Activated T-helper 2 cell treated with anti-CD3 and anti-CD28 coated beads, Interferon-gamma antibody, Interleukin-2, Interleukin-4, amounts not matched to agents 10 μg/mL and 5 μg/mL and 100 μg/mL, durations not matched to agents 14 hours and 24 hours and 36 hours (primary cell): ENCODE results near the gene CHST9. TPM values are rescaled to one million over a fixed set of nuclear protein-coding genes. Genes with fewer than 3 reads are reported as not detected.
"Not testable (repeated sequence)": the region's sequence is repeated elsewhere in the genome, so short reads cannot be mapped to it uniquely, and the experiment has no call there.

Experiments
- DNase-seq: peaks from one replicate; pipeline ENCODE4 v3.0.0; 2021; ENCODE audit warnings: low spot score
- H3K27ac Mint-ChIP-seq: one replicate; pipeline ENCODE4 v1.8.0; 2021; ENCODE audit warnings: mixed read lengths
- H3K27me3 Mint-ChIP-seq: one replicate; pipeline ENCODE4 v1.8.0; 2021; ENCODE audit warnings: low read depth, mixed read lengths
- H3K36me3 Mint-ChIP-seq: one replicate; pipeline ENCODE4 v1.8.0; 2021; ENCODE audit warnings: low read depth, mixed read lengths
- H3K4me1 Mint-ChIP-seq: one replicate; pipeline ENCODE4 v1.8.0; 2021; ENCODE audit warnings: low read depth, mixed read lengths
- H3K4me3 Mint-ChIP-seq: one replicate; pipeline ENCODE4 v1.8.0; 2021; ENCODE audit warnings: low read depth, mild to moderate bottlenecking, moderate library complexity, mixed read lengths
- H3K9me3 Mint-ChIP-seq: one replicate; pipeline ENCODE4 v1.8.0; 2021; ENCODE audit warnings: mixed read lengths
- intact Hi-C: fragments of 100-400 bp; cut with micrococcal nuclease; formaldehyde crosslinking; loops from one replicate; pipeline ENCODE4 v1.15.1; 2023
- total RNA-seq: library from RNA; stranded (reverse); gene quantifications from 2 replicates; pipeline ENCODE4 v1.2.3, GENCODE V29; 2022

Gene CHST9
- total RNA-seq, 1 donor from 2014 or later: not detected

DNA sequence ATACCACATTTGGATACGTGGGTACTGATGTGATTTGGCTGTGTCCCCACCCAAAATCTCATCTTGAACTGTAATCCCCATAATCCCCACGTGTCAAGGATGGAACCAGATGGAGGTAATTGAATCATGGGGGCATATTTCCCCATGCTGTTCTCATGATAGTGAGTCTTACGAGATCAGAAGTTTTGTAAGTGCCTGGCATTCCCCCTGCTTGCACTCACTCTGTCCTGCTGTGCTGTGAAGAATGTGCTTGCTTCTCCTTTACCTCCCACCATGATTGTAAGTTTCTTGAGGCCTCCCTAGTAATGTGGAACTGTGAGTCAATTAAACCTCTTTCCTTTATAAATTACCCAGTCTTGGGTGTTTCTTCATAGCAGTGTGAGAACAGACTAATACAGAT lies 70.3 kb downstream of the CHST9 start:
- Mint-ChIP-seq H3K4me3 (no peak overlapping the region), H3K27me3 (no peaks in the 10 kb centered on the region), H3K36me3 (no peaks in the 10 kb centered on the region), H3K9me3 (peaks cover 20% of the 10 kb centered on the region), H3K4me1 (no peaks in the 10 kb centered on the region), H3K27ac (no peak overlapping the region)
- DNase-seq: no peak
- intact Hi-C loops: no loop called here

DNA sequence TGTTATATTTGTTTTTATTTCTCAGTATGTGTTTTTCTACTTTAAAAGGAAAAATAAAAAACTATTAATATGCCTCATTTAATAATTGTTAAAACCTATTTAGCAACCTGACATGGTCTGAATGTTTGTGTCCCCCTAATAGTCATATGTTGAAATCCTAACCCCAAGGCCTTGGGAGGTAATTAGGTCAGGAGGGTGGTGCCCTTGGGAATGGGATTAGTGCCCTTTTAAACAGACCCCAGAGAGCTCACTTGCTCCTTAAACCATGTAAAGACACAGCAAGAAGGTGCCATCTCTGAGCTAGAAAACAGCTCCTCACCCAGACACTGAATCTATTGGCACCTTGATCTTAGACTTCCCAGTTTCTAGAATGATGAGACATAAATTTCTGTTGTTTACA lies 71.8 kb downstream of the CHST9 start:
- Mint-ChIP-seq H3K9me3 (peaks cover 19% of the 10 kb centered on the region), H3K4me3 (no peak overlapping the region), H3K27me3 (no peaks in the 10 kb centered on the region), H3K27ac (no peak overlapping the region), H3K36me3 (no peaks in the 10 kb centered on the region), H3K4me1 (no peaks in the 10 kb centered on the region)
- DNase-seq: no peak
- intact Hi-C loops: no loop called here

DNA sequence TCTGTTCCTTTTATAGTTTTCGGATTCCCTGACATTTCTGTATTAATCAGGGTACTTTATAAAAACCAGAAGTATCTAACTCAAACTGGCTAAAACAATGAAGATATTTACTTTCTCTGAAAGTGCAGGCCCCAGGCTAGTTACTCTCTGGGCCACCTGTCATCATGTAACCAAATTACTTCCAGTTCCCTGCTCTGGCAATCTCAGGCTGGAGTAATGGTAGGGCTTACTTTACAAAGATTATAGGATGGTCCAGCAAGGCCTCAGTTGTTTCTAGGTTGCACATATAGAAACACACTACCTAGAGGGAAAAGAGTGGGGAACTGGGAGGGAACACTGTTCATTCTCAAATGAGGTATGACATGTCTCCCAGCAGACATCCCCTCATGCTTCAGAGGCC lies 74.8 kb downstream of the CHST9 start:
- no peaks in the 10 kb centered on the region for H3K27me3 Mint-ChIP-seq
- peaks cover 15% of the 10 kb centered on the region for H3K9me3 Mint-ChIP-seq
- intact Hi-C loops: no loop called here
- no peaks in the 10 kb centered on the region for H3K4me1 Mint-ChIP-seq
- no peaks in the 10 kb centered on the region for H3K36me3 Mint-ChIP-seq
- DNase-seq: no peak
- H3K4me3 Mint-ChIP-seq: no peak overlapping the region
- H3K27ac Mint-ChIP-seq: no peak overlapping the region

DNA sequence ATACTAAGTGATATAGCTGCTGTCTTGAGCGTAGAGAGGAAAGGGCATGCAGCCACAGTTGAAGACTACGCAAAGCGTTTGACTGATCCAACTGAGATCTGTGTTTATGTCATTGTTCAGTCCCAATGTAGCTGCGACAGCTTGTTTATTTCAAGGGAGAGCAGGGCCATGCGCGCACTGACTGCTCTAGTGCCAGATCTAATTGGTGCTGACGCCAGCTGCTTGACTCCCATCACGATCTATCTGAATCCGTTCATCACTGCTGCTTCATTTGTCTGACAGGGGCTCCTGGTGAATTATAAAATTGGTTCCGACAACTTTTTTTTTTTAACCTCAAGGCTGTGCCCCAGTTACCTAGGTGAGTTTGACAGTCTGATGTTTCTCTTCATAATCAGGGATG lies 75.7 kb downstream of the CHST9 start:
- no peak overlapping the region for H3K4me3 Mint-ChIP-seq
- intact Hi-C loops: no loop called here
- H3K27me3 Mint-ChIP-seq: no peaks in the 10 kb centered on the region
- H3K36me3 Mint-ChIP-seq: no peaks in the 10 kb centered on the region
- H3K4me1 Mint-ChIP-seq: no peaks in the 10 kb centered on the region
- no peak for DNase-seq
- no peak overlapping the region for H3K27ac Mint-ChIP-seq
- peaks cover 15% of the 10 kb centered on the region for H3K9me3 Mint-ChIP-seq

DNA sequence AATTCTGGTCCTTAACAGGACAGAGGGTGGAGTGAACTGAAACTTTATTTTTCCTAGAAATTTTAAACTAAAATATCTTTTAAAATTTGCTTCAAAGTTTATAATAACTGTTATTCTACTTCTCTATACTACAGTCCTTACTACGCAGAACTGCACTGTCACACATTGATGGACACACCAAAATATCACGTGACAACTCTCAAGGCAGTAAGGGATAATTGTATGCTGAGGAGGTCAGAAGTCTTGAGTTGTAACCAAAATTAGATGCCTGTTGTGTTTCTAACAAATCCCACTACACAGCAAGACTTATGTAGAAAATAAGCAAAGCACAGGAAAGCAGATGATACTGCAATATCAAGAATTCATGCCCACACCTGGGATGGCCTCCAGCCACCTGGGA lies 76.3 kb downstream of the CHST9 start:
- Mint-ChIP-seq H3K9me3 (peaks cover 12% of the 10 kb centered on the region), H3K4me3 (no peak overlapping the region), H3K27me3 (no peaks in the 10 kb centered on the region), H3K4me1 (no peaks in the 10 kb centered on the region), H3K27ac (no peak overlapping the region), H3K36me3 (no peaks in the 10 kb centered on the region)
- no peak for DNase-seq
- intact Hi-C loops: no loop called here

DNA sequence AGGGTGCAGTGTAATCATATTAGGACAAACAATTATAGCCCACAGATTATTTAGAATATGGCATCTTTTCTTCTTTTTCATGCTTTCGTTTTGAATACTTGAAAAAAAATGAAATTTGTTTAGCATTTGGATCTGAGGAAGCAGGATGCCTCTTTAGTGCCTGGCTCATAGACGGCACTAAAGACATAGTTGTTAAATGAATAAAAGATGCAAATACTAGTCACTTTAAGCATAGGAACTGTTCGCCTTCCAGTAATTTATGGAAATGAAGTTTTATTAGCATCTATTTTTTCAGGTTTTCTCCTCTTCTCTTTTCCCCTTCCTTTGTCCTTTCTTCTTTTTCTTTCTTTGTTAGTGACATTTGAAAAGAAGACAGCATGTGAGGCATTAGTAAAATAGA lies 80.4 kb downstream of the CHST9 start:
- Mint-ChIP-seq H3K4me3 (no peak overlapping the region), H3K27ac (no peak overlapping the region), H3K4me1 (no peaks in the 10 kb centered on the region), H3K27me3 (no peaks in the 10 kb centered on the region), H3K9me3 (peaks cover 4% of the 10 kb centered on the region), H3K36me3 (no peaks in the 10 kb centered on the region)
- intact Hi-C loops: no loop called here
- no peak for DNase-seq

DNA sequence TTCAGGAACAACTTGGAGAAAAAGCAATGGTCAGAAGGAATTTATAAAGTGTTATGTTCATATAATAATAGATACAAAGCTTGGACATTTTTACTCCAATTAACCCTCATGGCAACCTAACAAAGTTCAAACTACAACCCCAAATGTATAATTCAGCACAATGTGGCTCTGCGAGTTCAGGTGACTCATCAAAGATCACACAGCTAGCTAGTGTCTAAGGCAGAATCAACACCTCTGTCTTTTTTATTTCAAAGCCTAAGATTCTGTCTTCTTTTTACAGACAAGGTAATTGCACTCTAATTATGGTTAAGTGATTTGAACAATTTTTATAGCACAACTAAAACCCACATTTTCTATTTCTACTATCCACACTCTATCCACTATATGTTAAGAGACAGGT lies 90.5 kb downstream of the CHST9 start:
- Mint-ChIP-seq H3K36me3 (no peaks in the 10 kb centered on the region), H3K27me3 (no peaks in the 10 kb centered on the region), H3K9me3 (peaks cover 39% of the 10 kb centered on the region), H3K27ac (no peak overlapping the region), H3K4me3 (no peak overlapping the region), H3K4me1 (no peaks in the 10 kb centered on the region)
- intact Hi-C loops: no loop called here
- no peak for DNase-seq

DNA sequence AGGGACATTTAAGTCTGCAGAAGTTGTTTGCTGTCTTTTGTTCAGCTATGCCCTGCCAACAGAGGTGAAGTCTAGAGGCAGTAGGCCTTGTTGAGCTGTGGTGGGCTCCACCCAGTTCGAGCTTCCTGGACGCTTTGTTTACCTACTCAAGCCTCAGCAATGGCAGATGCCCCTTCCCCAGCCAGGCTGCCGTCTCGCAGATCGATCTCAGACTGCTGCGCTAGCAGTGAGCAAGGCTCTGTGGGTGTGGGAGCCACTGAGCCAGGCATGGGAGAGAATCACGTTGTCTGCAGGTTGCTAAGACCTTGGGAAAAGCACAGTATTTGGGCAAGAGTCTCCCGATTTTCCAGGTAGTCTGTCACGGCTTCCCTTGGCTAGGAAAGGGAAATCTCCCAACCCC lies 91.8 kb downstream of the CHST9 start:
- H3K36me3 Mint-ChIP-seq, H3K27ac Mint-ChIP-seq, DNase-seq, intact Hi-C loops, H3K4me1 Mint-ChIP-seq, H3K4me3 Mint-ChIP-seq, H3K27me3 Mint-ChIP-seq: not testable (repeated sequence)
- H3K9me3 Mint-ChIP-seq: peaks cover 38% of the 10 kb centered on the region

DNA sequence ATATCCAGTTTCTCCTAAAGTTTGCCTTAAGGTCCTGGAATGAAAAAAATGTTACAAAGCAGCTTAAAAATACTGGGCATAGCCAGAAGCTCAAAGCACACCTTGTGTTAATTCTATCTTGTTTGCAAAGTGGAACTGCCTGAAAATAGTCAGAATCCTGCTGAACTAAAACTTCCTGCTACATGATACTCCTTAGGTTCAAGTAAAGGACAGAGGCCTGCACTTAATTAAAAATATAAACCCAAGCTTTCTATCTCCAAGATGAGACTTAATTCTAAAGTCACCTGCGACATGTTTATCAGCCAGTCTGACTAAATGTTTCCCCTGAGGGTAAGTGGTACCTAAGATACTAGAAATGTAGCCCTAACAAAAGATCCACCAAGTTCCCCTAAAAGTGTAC lies 103.4 kb downstream of the CHST9 start:
- intact Hi-C loops: no loop called here
- Mint-ChIP-seq H3K36me3 (no peaks in the 10 kb centered on the region), H3K27me3 (no peaks in the 10 kb centered on the region), H3K4me3 (no peak overlapping the region), H3K9me3 (peaks cover 9% of the 10 kb centered on the region), H3K4me1 (no peaks in the 10 kb centered on the region), H3K27ac (no peak overlapping the region)
- DNase-seq: no peak

DNA sequence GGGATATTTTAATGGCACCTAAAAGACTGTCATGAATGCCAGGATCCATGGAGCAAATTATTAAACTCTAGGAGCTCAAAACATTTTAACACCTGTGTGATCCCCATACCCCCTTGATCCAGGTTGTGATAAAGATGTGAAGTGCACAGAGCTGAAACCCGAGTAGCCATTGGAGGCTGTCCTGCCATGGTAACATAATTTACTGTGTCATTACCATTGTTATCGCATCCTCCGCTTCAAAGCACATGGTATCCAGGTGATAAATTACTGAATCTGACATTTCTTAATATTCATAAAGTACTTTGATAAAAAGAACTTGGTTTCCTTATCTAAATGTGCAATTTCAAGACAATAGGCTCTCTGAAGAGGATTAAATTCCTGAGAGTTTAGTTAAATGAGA lies 109.3 kb downstream of the CHST9 start:
- no peaks in the 10 kb centered on the region for H3K36me3 Mint-ChIP-seq
- H3K9me3 Mint-ChIP-seq: no peaks in the 10 kb centered on the region
- no peaks in the 10 kb centered on the region for H3K4me1 Mint-ChIP-seq
- no peak overlapping the region for H3K4me3 Mint-ChIP-seq
- no peaks in the 10 kb centered on the region for H3K27me3 Mint-ChIP-seq
- no peak for DNase-seq
- intact Hi-C loops: no loop called here
- no peak overlapping the region for H3K27ac Mint-ChIP-seq

DNA sequence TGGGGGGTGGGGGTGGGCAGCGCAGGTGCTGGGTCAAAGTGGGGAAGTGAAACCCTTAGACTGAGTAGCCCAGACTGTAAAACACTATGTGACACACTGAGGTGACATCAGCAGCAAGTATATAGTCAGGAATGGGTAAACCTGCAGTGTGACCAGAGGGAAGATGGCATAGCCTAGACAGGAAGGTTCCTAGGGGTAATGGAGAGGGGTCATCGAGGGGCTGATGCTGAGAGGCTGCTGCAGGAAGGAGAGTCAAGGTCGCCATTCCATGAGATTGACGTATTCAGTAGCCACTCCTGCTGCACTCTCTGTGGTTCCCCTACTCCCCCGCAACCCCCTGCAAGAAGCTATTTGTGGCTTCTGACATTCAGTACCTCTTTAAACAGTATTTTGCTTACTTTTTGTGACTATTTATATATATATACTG lies 111.7 kb downstream of the CHST9 start:
- Mint-ChIP-seq H3K9me3 (no peaks in the 10 kb centered on the region), H3K36me3 (no peaks in the 10 kb centered on the region), H3K4me1 (no peaks in the 10 kb centered on the region), H3K27me3 (no peaks in the 10 kb centered on the region), H3K27ac (no peak overlapping the region), H3K4me3 (no peak overlapping the region)
- intact Hi-C loops: no loop called here
- DNase-seq: no peak

DNA sequence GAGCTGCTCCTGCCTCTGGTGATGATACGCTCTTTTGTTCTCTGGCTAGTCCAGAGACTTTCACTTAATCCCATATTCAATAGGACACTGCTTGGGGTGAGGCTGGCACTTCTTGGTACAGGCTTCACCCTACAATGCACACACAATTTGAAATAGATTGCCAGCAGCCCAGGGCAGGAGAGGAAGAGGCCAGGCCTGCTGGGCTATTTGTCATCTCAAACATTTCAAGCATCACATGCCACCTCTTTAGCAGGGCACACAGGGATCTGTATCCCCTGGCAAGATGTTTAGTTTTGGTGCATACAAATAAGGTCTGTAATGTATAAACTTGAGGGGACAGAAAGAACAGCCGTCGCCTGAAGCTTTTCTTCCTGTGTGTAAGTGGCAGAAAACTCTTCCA lies 120.4 kb downstream of the CHST9 start:
- no peak overlapping the region for H3K4me3 Mint-ChIP-seq
- intact Hi-C loops: no loop called here
- H3K9me3 Mint-ChIP-seq: peaks cover 3% of the 10 kb centered on the region
- no peaks in the 10 kb centered on the region for H3K4me1 Mint-ChIP-seq
- no peaks in the 10 kb centered on the region for H3K36me3 Mint-ChIP-seq
- H3K27ac Mint-ChIP-seq: no peak overlapping the region
- no peaks in the 10 kb centered on the region for H3K27me3 Mint-ChIP-seq
- DNase-seq: no peak

DNA sequence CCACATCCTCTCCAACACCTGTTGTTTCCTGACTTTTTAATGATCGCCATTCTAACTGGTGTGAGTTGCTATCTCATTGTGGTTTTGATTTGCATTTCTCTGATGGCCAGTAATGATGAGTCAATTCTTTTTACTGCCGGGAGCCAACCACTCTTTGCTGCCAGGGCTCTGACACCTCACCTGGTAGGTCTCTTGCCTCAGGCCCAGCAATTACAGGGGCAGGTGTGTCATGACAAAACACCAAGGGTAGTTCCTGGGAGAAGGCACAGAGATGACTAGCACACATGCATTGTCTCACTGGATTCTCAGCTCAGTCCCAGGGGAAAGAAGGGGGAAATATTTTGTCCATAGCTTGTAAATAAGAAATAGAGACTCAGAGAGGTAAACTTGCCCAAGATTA lies 122.3 kb downstream of the CHST9 start:
- Mint-ChIP-seq H3K27ac (no peak overlapping the region), H3K4me1 (no peaks in the 10 kb centered on the region), H3K36me3 (no peaks in the 10 kb centered on the region), H3K27me3 (no peaks in the 10 kb centered on the region), H3K4me3 (no peak overlapping the region), H3K9me3 (peaks cover 4% of the 10 kb centered on the region)
- intact Hi-C loops: no loop called here
- DNase-seq: no peak

DNA sequence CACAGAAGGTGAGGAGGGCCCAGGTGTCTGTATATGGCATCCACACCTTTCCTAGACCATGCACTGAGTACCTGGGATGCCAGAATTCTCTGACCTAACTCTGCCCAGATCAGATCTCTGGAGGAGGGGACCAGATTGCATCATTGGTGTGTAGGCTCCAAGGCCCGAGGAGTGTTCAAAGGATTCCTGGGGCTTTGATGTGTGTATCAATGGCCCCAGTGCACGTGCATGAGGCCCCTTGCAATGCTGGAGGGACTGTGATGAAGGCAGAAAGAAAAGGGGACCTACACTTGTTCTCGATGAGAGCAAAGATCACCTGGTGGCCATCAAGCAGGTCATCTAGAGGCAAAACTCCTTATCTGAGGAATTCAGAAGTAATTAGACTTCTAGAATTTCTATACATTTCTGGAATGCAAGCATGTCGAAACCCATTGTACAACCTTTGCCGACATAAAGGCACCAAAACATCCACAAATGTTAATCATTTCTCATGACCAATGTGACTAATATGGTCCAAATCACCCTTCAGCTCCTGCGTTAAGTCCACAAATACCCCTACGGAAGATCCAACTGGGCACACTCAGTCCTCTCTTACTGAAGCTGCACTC lies 123.5 kb downstream of the CHST9 start:
- Mint-ChIP-seq H3K4me3 (no peak overlapping the region), H3K9me3 (peaks cover 8% of the 10 kb centered on the region), H3K36me3 (no peaks in the 10 kb centered on the region), H3K27me3 (no peaks in the 10 kb centered on the region), H3K27ac (no peak overlapping the region), H3K4me1 (no peaks in the 10 kb centered on the region)
- intact Hi-C loops: no loop called here
- no peak for DNase-seq
